HepG2 (cell line): ENCODE measurements around the gene ZBTB47. TPM values are rescaled to one million over a fixed set of nuclear protein-coding genes. Genes with fewer than 3 reads are reported as not detected.
A peak's percentile ranks its signal among the peaks of the same experiment; 100 is the strongest.

Source experiments
- ATAC-seq: fragments of 200-7000 bp; cut with Tn5 transposase; 3 replicates; pipeline ENCODE4 v1.9.1; 2020; ENCODE audit warnings: mild to moderate bottlenecking, moderate library complexity
- BruUV-seq: library from RNA; stranded (reverse); fragments of 400-500 nt; replicated peaks from 2 replicates; lab custom pipeline; 2021; lab: Mats Ljungman, UMichigan
- CTCF ChIA-PET: fragments of 300-600 bp; formaldehyde crosslinking; extraction: SDS; loops from one replicate; lab custom pipeline; 2021; ENCODE audit warnings: low total read pairs, inconsistent platforms, low intra/inter-chr PET ratio; lab: Yijun Ruan, JAX
- POLR2A ChIA-PET: fragments of 350-600 bp; sonication (Branson Sonifier 250); formaldehyde crosslinking; loops from one replicate; lab custom pipeline; 2020; ENCODE audit warnings: antibody characterized with exemption, inconsistent platforms; lab: Yijun Ruan, JAX
- DNase-seq: peaks from one replicate; pipeline ENCODE4 v3.0.0-alpha.2; 2015; ENCODE audit warnings: low spot score
- FAIRE-seq: peaks from 3 replicates; lab custom pipeline; 2011; peaks lifted over from hg19 to GRCh38; lab: Jason Lieb, UNC
- H2AFZ ChIP-seq: one replicate; pipeline ENCODE4 v1.6.1; 2011; ENCODE audit warnings: low read length, inconsistent platforms
- H3K27ac ChIP-seq: fragments of 300-600 bp; 3 replicates; pipeline ENCODE4 v1.8.0; 2011; ENCODE audit warnings: mixed run types, mild to moderate bottlenecking, mixed read lengths, low read length, inconsistent platforms; ENCODE audit not compliant: insufficient read depth; ENCODE audit errors: extremely low read length
- H3K27me3 ChIP-seq, 2 experiments: fragments of 200-600 bp in 1 of 2; 2 replicates in 1 of 2; 3 replicates in 1 of 2; pipeline versions ENCODE4 v1.6.0 to v1.8.0; 2011; ENCODE audit warnings: low read length in 2 of 2, mild to moderate bottlenecking in 2 of 2, moderate library complexity in 2 of 2, inconsistent platforms in 1 of 2; ENCODE audit not compliant: insufficient read depth in 2 of 2, control insufficient read depth in 1 of 2
- H3K36me3 ChIP-seq, 2 experiments: fragments of 200-600 bp in 1 of 2; replicated peaks in 1 of 2; 2 replicates in 1 of 2; 3 replicates in 1 of 2; pipeline versions ENCODE4 v1.5.1 to v1.8.0; 2011; ENCODE audit warnings: low read length in 2 of 2, inconsistent platforms in 1 of 2; ENCODE audit not compliant: insufficient read depth in 2 of 2, control insufficient read depth in 1 of 2
- H3K4me1 ChIP-seq: 2 replicates; pipeline ENCODE4 v1.5.1; 2012; ENCODE audit warnings: low read length, inconsistent platforms; ENCODE audit not compliant: insufficient read depth
- H3K4me2 ChIP-seq: 2 replicates; pipeline ENCODE4 v1.6.0; 2011; ENCODE audit warnings: low read depth, low read length, inconsistent platforms
- H3K4me3 ChIP-seq, 3 experiments: fragments of 200-600 bp in 1 of 3; sonication (generic), shearing (Covaris generic) in 1 of 3; replicated peaks in 1 of 3; 2 replicates each; pipeline ENCODE4 v1.5.1; 2011 to 2016; ENCODE audit warnings: low read length in 3 of 3, inconsistent platforms in 2 of 3, low read depth in 2 of 3, mild to moderate bottlenecking in 2 of 3, control low read depth in 1 of 3, mixed read lengths in 1 of 3; ENCODE audit not compliant: insufficient read depth in 1 of 3
- H3K79me2 ChIP-seq: one replicate; pipeline ENCODE4 v1.6.1; 2011; ENCODE audit warnings: low read length, inconsistent platforms; ENCODE audit not compliant: insufficient read depth
- H3K9ac ChIP-seq: 2 replicates; pipeline ENCODE4 v1.6.0; 2011; ENCODE audit warnings: mild to moderate bottlenecking, low read depth, low read length, inconsistent platforms; ENCODE audit not compliant: insufficient read depth
- H3K9me3 ChIP-seq: 2 replicates; pipeline ENCODE4 v1.5.1; 2012; ENCODE audit warnings: mild to moderate bottlenecking, low read length
- H4K20me1 ChIP-seq: 2 replicates; pipeline ENCODE4 v1.6.0; 2011; ENCODE audit warnings: inconsistent platforms, mild to moderate bottlenecking, low read length, moderate library complexity; ENCODE audit not compliant: insufficient read depth
- CBFB ChIP-seq: sonication (generic); formaldehyde crosslinking; IDR thresholded peaks from 2 replicates; pipeline ENCODE4 v1.4.0; 2020; ENCODE audit warnings: missing genetic modification reagents
- CCDC6 ChIP-seq: sonication (generic); formaldehyde crosslinking; IDR thresholded peaks from 2 replicates; pipeline ENCODE4 v1.8.1; 2022; ENCODE audit warnings: mild to moderate bottlenecking, missing genetic modification reagents, moderate library complexity
- FOSL1 ChIP-seq: sonication (generic); formaldehyde crosslinking; IDR thresholded peaks from 2 replicates; pipeline ENCODE4 v1.9.0; 2021; ENCODE audit warnings: missing genetic modification reagents, borderline replicate concordance
- FOXK2 ChIP-seq: fragments of 450-650 bp; IDR thresholded peaks from 2 replicates; pipeline ENCODE4 v1.6.1; 2016
- GLMP ChIP-seq: sonication (generic); formaldehyde crosslinking; IDR thresholded peaks from 2 replicates; pipeline ENCODE4 v1.9.0; 2021; ENCODE audit warnings: missing genetic modification reagents, mild to moderate bottlenecking, borderline replicate concordance
- HMG20B ChIP-seq: conservative IDR thresholded peaks from 2 replicates; pipeline ENCODE4 v1.6.1; 2016; ENCODE audit warnings: missing genetic modification reagents, missing compliant biosample characterization
- NFKB2 ChIP-seq: sonication (generic); formaldehyde crosslinking; IDR thresholded peaks from 2 replicates; pipeline ENCODE4 v1.4.0; 2020; ENCODE audit warnings: missing genetic modification reagents, borderline replicate concordance
- PHF5A ChIP-seq: IDR thresholded peaks from one replicate; pipeline ENCODE4 v1.6.1; 2018; ENCODE audit warnings: low read depth, missing genetic modification reagents; ENCODE audit not compliant: unreplicated experiment
- USF2 ChIP-seq, 2 experiments: sonication (generic) in 1 of 2; formaldehyde crosslinking in 1 of 2; IDR thresholded peaks; 2 replicates each; pipeline versions ENCODE4 v1.5.1 to v1.6.1; 2011 to 2020; ENCODE audit warnings: borderline replicate concordance in 1 of 2, low read depth in 1 of 2, low read length in 1 of 2, mild to moderate bottlenecking in 1 of 2, missing genetic modification reagents in 1 of 2, moderate library complexity in 1 of 2
- ZBTB2 ChIP-seq: sonication (generic); formaldehyde crosslinking; IDR thresholded peaks from 2 replicates; pipeline ENCODE4 v1.8.0; 2022; ENCODE audit warnings: low read depth, missing genetic modification reagents
- ZBTB7B ChIP-seq: sonication (generic); formaldehyde crosslinking; IDR thresholded peaks from 2 replicates; pipeline ENCODE4 v1.4.0; 2020; ENCODE audit warnings: missing genetic modification reagents
- ZMAT3 ChIP-seq: sonication (generic); formaldehyde crosslinking; conservative IDR thresholded peaks from 2 replicates; pipeline ENCODE4 v1.7.0; 2021; ENCODE audit warnings: missing genetic modification reagents
- ZNF280D ChIP-seq: sonication (generic); formaldehyde crosslinking; IDR thresholded peaks from 2 replicates; pipeline ENCODE4 v1.5.1; 2020; ENCODE audit warnings: mild to moderate bottlenecking, missing genetic modification reagents
- ZNF616 ChIP-seq: sonication (generic); formaldehyde crosslinking; IDR thresholded peaks from 2 replicates; pipeline ENCODE4 v1.5.0; 2020; ENCODE audit warnings: low read depth, mild to moderate bottlenecking, missing genetic modification reagents
- ZNF841 ChIP-seq: sonication (generic); formaldehyde crosslinking; IDR thresholded peaks from 2 replicates; pipeline ENCODE4 v1.8.1; 2023; ENCODE audit warnings: missing genetic modification reagents, borderline replicate concordance
- WGBS: methylation state at CpG from one replicate; pipeline ENCODE4 v1.1.6; 2017; ENCODE audit warnings: low lambda C conversion rate; 5-methylcytosine and 5-hydroxymethylcytosine counted together
- in situ Hi-C: cut with HindIII; loops from 2 replicates; pipeline ENCODE4 v1.10.0; 2017; ENCODE audit warnings: low pct_unique_long_range_greater_than_20kb; ENCODE audit not compliant: extremely low pct_ligation_motif_present
- intact Hi-C: fragments of 100-400 bp; cut with micrococcal nuclease; formaldehyde crosslinking; loops from one replicate; pipeline ENCODE4 v1.10.0; 2022; ENCODE audit not compliant: unreplicated experiment
- polyA plus RNA-seq, 8 experiments: library from polyadenylated mRNA; depleted of rRNA in 3 of 8; stranded (reverse) in 7 of 8; unstranded in 1 of 8; fragments of >200 nt; fragmentation: Illumina TruSeq in 4 of 8; extraction: Trizol in 4 of 8; gene quantifications; 2 replicates each; pipeline versions ENCODE4 v1.2.1 to v1.2.3, GENCODE V29; 2011 to 2016; ENCODE audit warnings: low read depth in 4 of 8, missing spikeins in 1 of 8, mixed read lengths in 1 of 8; ENCODE audit not compliant: insufficient read depth in 1 of 8
- total RNA-seq, 5 experiments: library from RNA; depleted of rRNA; stranded (reverse); fragments of >200 nt; fragmentation: Illumina TruSeq; extraction: Trizol; gene quantifications; 2 replicates each; pipeline ENCODE4 v1.2.3, GENCODE V29; 2016; ENCODE audit warnings: low read depth in 1 of 5

ZBTB47 gene
- total and polyA plus RNA-seq, 2 of the 13 experiments (the other 11 are each of a cell fraction or from before 2014, with no cell fraction given) = 1.5 to 3.1 TPM

- BruUV-seq = no TSS peak
- intact Hi-C loops (loop anchor here (1.0 kb wide), 1 partner anchor 21 kb away; no protein-coding TSS in a partner anchor), in situ Hi-C loops (no loop called here)
- FAIRE-seq (no peak), DNase-seq (peak; percentile 27), ATAC-seq (peak; percentile 84)
- Histone ChIP-seq H3K4me3 (no peak overlapping the region), H3K27ac (no peak overlapping the region), H2AFZ (no peak overlapping the region), H3K36me3 (no peaks in the 10 kb centered on the region), H3K27me3 (peaks cover 3 to 8% of the 10 kb centered on the region in 2 experiments; a peak in 2 of 5 replicates), H3K4me1 (no peaks in the 10 kb centered on the region), H3K4me2 (no peak overlapping the region), H3K79me2 (no peaks in the 10 kb centered on the region), H3K9ac (no peak overlapping the region), H4K20me1 (no peaks in the 10 kb centered on the region), H3K9me3 (no peaks in the 10 kb centered on the region)
- 28% methylated on average over 8 of the region's 15 CpGs for WGBS
- ChIA-PET CTCF (no interaction called here), POLR2A (interaction anchor here (0.8 kb wide), 1 partner anchor 13 kb away, joined by 3 read pairs; no protein-coding TSS in a partner anchor)
- TF ChIP-seq ZNF616 (CRISPR knock-in tag) = peak; percentile 81; the same call in 1 of the 2 replicates
- peak; percentile 86 for TF ChIP-seq ZMAT3 (CRISPR knock-in tag)
- peak; percentile 40; the same call in 1 of the 2 replicates for TF ChIP-seq ZBTB7B (CRISPR knock-in tag)
- no peak for TF ChIP-seq PHF5A
- peak; percentile 98 for TF ChIP-seq NFKB2
- TF ChIP-seq ZNF280D (CRISPR knock-in tag) = peak; percentile 85
- TF ChIP-seq USF2 (IDR thresholded peaks at IDR 0.05; ENCODE audit: low read depth, low read length) = no peak
- TF ChIP-seq USF2 (CRISPR knock-in tag; IDR thresholded peaks at IDR 0.05; ENCODE audit: borderline replicate concordance) = no peak
- TF ChIP-seq FOXK2 = no peak
- TF ChIP-seq HMG20B (CRISPR knock-in tag) = peak; percentile 77; the same call in 1 of the 2 replicates
- TF ChIP-seq ZNF841 (CRISPR knock-in tag) = no peak
- peak; percentile 24; the same call in 1 of the 2 replicates for TF ChIP-seq FOSL1 (CRISPR knock-in tag)
- TF ChIP-seq CCDC6 (CRISPR knock-in tag) = peak; percentile 90; the same call in 1 of the 2 replicates
- no peak for TF ChIP-seq GLMP (CRISPR knock-in tag)
- TF ChIP-seq CBFB (CRISPR knock-in tag) = no peak
- TF ChIP-seq ZBTB2 (CRISPR knock-in tag) = 0 out of 2 replicates have a peak, but pooled peaks have one; percentile 13
Measured at GRCh38 chr3:42701371-42702065, 48.0 kb downstream of the ZBTB47 start.
